SK-N-SH (cell line): Measurements from ENCODE around the gene GLCE. TPM values are rescaled to one million over a fixed set of nuclear protein-coding genes. Genes with fewer than 3 reads are reported as not detected.

Source experiments
- CTCF ChIA-PET: fragments of 300-600, 350-600 bp; formaldehyde crosslinking; extraction: SDS; loops from one replicate; lab custom pipeline; 2021; lab: Yijun Ruan, JAX
- POLR2A ChIA-PET: fragments of 350-600 bp; sonication (Branson Sonifier 250); formaldehyde crosslinking; extraction: SDS; loops from one replicate; lab custom pipeline; 2020; ENCODE audit warnings: antibody characterized with exemption, inconsistent platforms; lab: Yijun Ruan, JAX
- DNase-seq: peaks from one replicate; pipeline ENCODE4 v3.0.0; 2012
- H2AFZ ChIP-seq: fragments of 200-600 bp; sonication (generic); 2 replicates; pipeline ENCODE4 v1.8.1; 2016; ENCODE audit warnings: antibody characterized with exemption, mild to moderate bottlenecking, low read depth
- H3F3A ChIP-seq: fragments of 200-600 bp; sonication (generic); replicated peaks from 2 replicates; pipeline ENCODE3; 2016; ENCODE audit warnings: antibody characterized with exemption, mild to moderate bottlenecking; ENCODE audit not compliant: insufficient read depth
- H3K27ac ChIP-seq, 2 experiments: fragments of 200-500 bp in 1 of 2; fragments of 200-600 bp in 1 of 2; sonication (Bioruptor generic) in 1 of 2; sonication (generic), shearing (Covaris generic) in 1 of 2; 2 replicates each; pipeline versions ENCODE4 v1.5.1 to v1.6.1; 2014 to 2016; ENCODE audit warnings: low read depth in 2 of 2, inconsistent platforms in 1 of 2, low read length in 1 of 2, mild to moderate bottlenecking in 1 of 2, mixed read lengths in 1 of 2
- H3K27me3 ChIP-seq: fragments of 200-600 bp; sonication (generic), shearing (Covaris generic); 2 replicates; pipeline ENCODE4 v1.6.1; 2016; ENCODE audit warnings: mixed run types; ENCODE audit not compliant: insufficient read depth
- H3K36me3 ChIP-seq, 2 experiments: fragments of 200-500 bp in 1 of 2; fragments of 200-600 bp in 1 of 2; sonication (Bioruptor generic) in 1 of 2; sonication (generic) in 1 of 2; replicated peaks in 1 of 2; 2 replicates each; pipeline versions ENCODE3 to v1.5.1; 2014 to 2016; ENCODE audit warnings: low read length in 1 of 2, mild to moderate bottlenecking in 1 of 2; ENCODE audit not compliant: insufficient read depth in 2 of 2, control insufficient read depth in 1 of 2
- H3K4me1 ChIP-seq, 2 experiments: fragments of 200-500 bp in 1 of 2; fragments of 200-600 bp in 1 of 2; sonication (Bioruptor generic) in 1 of 2; sonication (generic), shearing (Covaris generic) in 1 of 2; 2 replicates each; pipeline versions ENCODE4 v1.5.1 to v1.6.1; 2014 to 2016; ENCODE audit warnings: low read depth in 1 of 2, low read length in 1 of 2, mixed run types in 1 of 2; ENCODE audit not compliant: insufficient read depth in 2 of 2, control insufficient read depth in 1 of 2
- H3K4me2 ChIP-seq: fragments of 200-600 bp; sonication (generic), shearing (Covaris generic); 2 replicates; pipeline ENCODE4 v1.6.1; 2017; ENCODE audit warnings: mixed run types
- H3K4me3 ChIP-seq, 2 experiments: fragments of 200-500 bp in 1 of 2; fragments of 200-600 bp in 1 of 2; sonication (Bioruptor generic) in 1 of 2; sonication (generic), shearing (Covaris generic) in 1 of 2; 2 replicates each; pipeline versions ENCODE4 v1.5.1 to v1.8.1; 2014 to 2016; ENCODE audit warnings: low read depth in 2 of 2, inconsistent platforms in 1 of 2, low read length in 1 of 2, mild to moderate bottlenecking in 1 of 2, mixed read lengths in 1 of 2, moderate library complexity in 1 of 2
- H3K79me2 ChIP-seq: fragments of 200-600 bp; sonication (generic); 2 replicates; pipeline ENCODE4 v1.8.1; 2017; ENCODE audit warnings: mild to moderate bottlenecking; ENCODE audit not compliant: insufficient read depth
- H3K9ac ChIP-seq: fragments of 200-600 bp; sonication (generic); 2 replicates; pipeline ENCODE4 v1.6.1; 2017; ENCODE audit warnings: mixed run types
- H3K9me2 ChIP-seq: fragments of 200-600 bp; sonication (generic); 2 replicates; pipeline ENCODE4 v1.6.1; 2017; ENCODE audit warnings: mixed run types
- H3K9me3 ChIP-seq: fragments of 200-600 bp; sonication (generic); 2 replicates; pipeline ENCODE4 v1.6.1; 2017; ENCODE audit warnings: mixed run types, mild to moderate bottlenecking, moderate library complexity
- H4K20me1 ChIP-seq: fragments of 200-600 bp; sonication (generic); 2 replicates; pipeline ENCODE4 v1.6.1; 2017; ENCODE audit warnings: mild to moderate bottlenecking, mixed run types; ENCODE audit not compliant: insufficient read depth
- CHD2 ChIP-seq: fragments of 150-350 bp; IDR thresholded peaks from 2 replicates; pipeline ENCODE4 v1.6.1; 2018; ENCODE audit warnings: low read length; ENCODE audit not compliant: partially characterized antibody
- CTCF ChIP-seq: fragments of 200-600 bp; sonication (generic); IDR thresholded peaks from 2 replicates; pipeline ENCODE4 v1.6.1; 2017; ENCODE audit warnings: antibody characterized with exemption, mild to moderate bottlenecking, moderate library complexity
- ELF1 ChIP-seq: IDR thresholded peaks from 2 replicates; pipeline ENCODE4 v1.4.0; 2012
- EP300 ChIP-seq, 2 experiments: IDR thresholded peaks; 2 replicates each; pipeline versions ENCODE4 v1.4.0 to v1.6.1; 2012; ENCODE audit warnings: borderline replicate concordance in 1 of 2, low read depth in 1 of 2, low read length in 1 of 2
- FOSL2 ChIP-seq: IDR thresholded peaks from 2 replicates; pipeline ENCODE4 v1.4.0; 2012; ENCODE audit warnings: low read depth, mild to moderate bottlenecking, moderate library complexity, borderline replicate concordance
- FOXM1 ChIP-seq: IDR thresholded peaks from 2 replicates; pipeline ENCODE4 v1.4.0; 2012; ENCODE audit warnings: low read depth, mild to moderate bottlenecking
- IRF3 ChIP-seq: fragments of 150-350 bp; IDR thresholded peaks from 2 replicates; pipeline ENCODE4 v1.6.1; 2016; ENCODE audit warnings: mild to moderate bottlenecking, low read depth, low read length
- MAX ChIP-seq: IDR thresholded peaks from 2 replicates; pipeline ENCODE4 v1.4.0; 2012; ENCODE audit warnings: low read depth
- MEF2A ChIP-seq: IDR thresholded peaks from 2 replicates; pipeline ENCODE4 v1.4.0; 2012; ENCODE audit warnings: low read depth, borderline replicate concordance
- NRF1 ChIP-seq: IDR thresholded peaks from 2 replicates; pipeline ENCODE4 v1.6.1; 2012; ENCODE audit warnings: low read depth, mild to moderate bottlenecking, low read length
- RAD21 ChIP-seq: IDR thresholded peaks from 2 replicates; pipeline ENCODE4 v1.6.1; 2012; ENCODE audit warnings: mild to moderate bottlenecking, low read length
- RCOR1 ChIP-seq: fragments of 150-350 bp; IDR thresholded peaks from 2 replicates; pipeline ENCODE4 v1.6.1; 2017; ENCODE audit warnings: antibody characterized with exemption, low read length
- RFX5 ChIP-seq: IDR thresholded peaks from 2 replicates; pipeline ENCODE4 v1.6.1; 2012; ENCODE audit warnings: mild to moderate bottlenecking, improper control_type of control experiment, low read length
- RXRA ChIP-seq: IDR thresholded peaks from 2 replicates; pipeline ENCODE4 v1.4.0; 2012; ENCODE audit warnings: low read depth, mild to moderate bottlenecking, borderline replicate concordance
- TEAD4 ChIP-seq: IDR thresholded peaks from 2 replicates; pipeline ENCODE4 v1.4.0; 2012; ENCODE audit warnings: mild to moderate bottlenecking, borderline replicate concordance; ENCODE audit not compliant: insufficient read depth
- YY1 ChIP-seq: IDR thresholded peaks from 2 replicates; pipeline ENCODE4 v1.4.0; 2012; ENCODE audit warnings: low read depth, mild to moderate bottlenecking
- ZBTB33 ChIP-seq: IDR thresholded peaks from 2 replicates; pipeline ENCODE4 v1.4.0; 2012; ENCODE audit warnings: low read depth, borderline replicate concordance
- WGBS: methylation state at CpG from one replicate; pipeline ENCODE4 v1.1.6; 2017; ENCODE audit warnings: low lambda C conversion rate; 5-methylcytosine and 5-hydroxymethylcytosine counted together
- polyA plus RNA-seq, 3 experiments: library from polyadenylated mRNA; depleted of rRNA; stranded (reverse); fragments of >200 nt; gene quantifications; 2 replicates each; pipeline ENCODE4 v1.2.3, GENCODE V29; 2012
- TF ChIP-seq, protein P1 (sequence below): IDR thresholded peaks from 2 replicates; pipeline ENCODE4 v1.6.1; 2012; ENCODE audit warnings: mild to moderate bottlenecking, low read depth, low read length, moderate library complexity
- TF ChIP-seq, protein P2 (sequence below): IDR thresholded peaks from 2 replicates; pipeline ENCODE4; 2012

GLCE gene
- polyA plus RNA-seq, 1 of the 3 experiments (the other 2 are of a cell fraction): 19.5 TPM

GRCh38 chr15:69127306-69127705, 33.1 kb upstream of the GLCE start:
- no peaks in the 10 kb centered on the region; a peak in 1 of 4 replicates for H3K4me1 ChIP-seq
- no peaks in the 10 kb centered on the region for H3K79me2 ChIP-seq
- no peaks in the 10 kb centered on the region; the same call in 1 of the 2 replicates for H3K27me3 ChIP-seq
- H3K27ac ChIP-seq: no peak overlapping the region
- WGBS: 100% methylated on average over 1 of the region's 1 CpG
- H3K4me2 ChIP-seq: no peak overlapping the region
- H3K9me3 ChIP-seq: no peaks in the 10 kb centered on the region
- H2AFZ ChIP-seq: no peak overlapping the region
- DNase-seq: no peak
- H4K20me1 ChIP-seq: no peaks in the 10 kb centered on the region
- no peaks in the 10 kb centered on the region for H3K36me3 ChIP-seq
- H3K9me2 ChIP-seq: no peaks in the 10 kb centered on the region
- no peak overlapping the region for H3K9ac ChIP-seq
- POLR2A ChIA-PET: no interaction called here
- CTCF ChIA-PET: interaction anchor here (0.6 to 1.1 kb wide), 2 partner anchors 14 to 31 kb away, joined by 3 to 4 read pairs; no protein-coding TSS in a partner anchor
- H3K4me3 ChIP-seq: no peak overlapping the region
- no peaks in the 10 kb centered on the region for H3F3A ChIP-seq
- TF ChIP-seq RAD21 (no peak), ZBTB33 (no peak), EP300 (IDR thresholded peaks at IDR 0.05; ENCODE audit: borderline replicate concordance in 1 of 2, low read depth in 1 of 2, low read length in 1 of 2) (no peak), RFX5 (no peak), IRF3 (no peak), FOSL2 (no peak), TEAD4 (no peak), CTCF (no peak), MEF2A (no peak), RCOR1 (no peak), CHD2 (no peak), RXRA (no peak), ELF1 (no peak), NRF1 (no peak), YY1 (no peak), FOXM1 (no peak), MAX (no peak)
- TF ChIP-seq, protein P1, sequence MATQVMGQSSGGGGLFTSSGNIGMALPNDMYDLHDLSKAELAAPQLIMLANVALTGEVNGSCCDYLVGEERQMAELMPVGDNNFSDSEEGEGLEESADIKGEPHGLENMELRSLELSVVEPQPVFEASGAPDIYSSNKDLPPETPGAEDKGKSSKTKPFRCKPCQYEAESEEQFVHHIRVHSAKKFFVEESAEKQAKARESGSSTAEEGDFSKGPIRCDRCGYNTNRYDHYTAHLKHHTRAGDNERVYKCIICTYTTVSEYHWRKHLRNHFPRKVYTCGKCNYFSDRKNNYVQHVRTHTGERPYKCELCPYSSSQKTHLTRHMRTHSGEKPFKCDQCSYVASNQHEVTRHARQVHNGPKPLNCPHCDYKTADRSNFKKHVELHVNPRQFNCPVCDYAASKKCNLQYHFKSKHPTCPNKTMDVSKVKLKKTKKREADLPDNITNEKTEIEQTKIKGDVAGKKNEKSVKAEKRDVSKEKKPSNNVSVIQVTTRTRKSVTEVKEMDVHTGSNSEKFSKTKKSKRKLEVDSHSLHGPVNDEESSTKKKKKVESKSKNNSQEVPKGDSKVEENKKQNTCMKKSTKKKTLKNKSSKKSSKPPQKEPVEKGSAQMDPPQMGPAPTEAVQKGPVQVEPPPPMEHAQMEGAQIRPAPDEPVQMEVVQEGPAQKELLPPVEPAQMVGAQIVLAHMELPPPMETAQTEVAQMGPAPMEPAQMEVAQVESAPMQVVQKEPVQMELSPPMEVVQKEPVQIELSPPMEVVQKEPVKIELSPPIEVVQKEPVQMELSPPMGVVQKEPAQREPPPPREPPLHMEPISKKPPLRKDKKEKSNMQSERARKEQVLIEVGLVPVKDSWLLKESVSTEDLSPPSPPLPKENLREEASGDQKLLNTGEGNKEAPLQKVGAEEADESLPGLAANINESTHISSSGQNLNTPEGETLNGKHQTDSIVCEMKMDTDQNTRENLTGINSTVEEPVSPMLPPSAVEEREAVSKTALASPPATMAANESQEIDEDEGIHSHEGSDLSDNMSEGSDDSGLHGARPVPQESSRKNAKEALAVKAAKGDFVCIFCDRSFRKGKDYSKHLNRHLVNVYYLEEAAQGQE: no peak
- TF ChIP-seq, protein P2, sequence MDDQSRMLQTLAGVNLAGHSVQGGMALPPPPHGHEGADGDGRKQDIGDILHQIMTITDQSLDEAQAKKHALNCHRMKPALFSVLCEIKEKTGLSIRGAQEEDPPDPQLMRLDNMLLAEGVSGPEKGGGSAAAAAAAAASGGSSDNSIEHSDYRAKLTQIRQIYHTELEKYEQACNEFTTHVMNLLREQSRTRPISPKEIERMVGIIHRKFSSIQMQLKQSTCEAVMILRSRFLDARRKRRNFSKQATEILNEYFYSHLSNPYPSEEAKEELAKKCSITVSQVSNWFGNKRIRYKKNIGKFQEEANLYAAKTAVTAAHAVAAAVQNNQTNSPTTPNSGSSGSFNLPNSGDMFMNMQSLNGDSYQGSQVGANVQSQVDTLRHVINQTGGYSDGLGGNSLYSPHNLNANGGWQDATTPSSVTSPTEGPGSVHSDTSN: no peak
